GM12878 (cell line): ENCODE measurements around the gene ADAMTS17. TPM values are rescaled to one million over a fixed set of nuclear protein-coding genes. Genes with fewer than 3 reads are reported as not detected.

ENCODE experiments used
- ATAC-seq: fragments of 200-7000 bp; cut with Tn5 transposase; 3 replicates; pipeline ENCODE4 v1.9.1; 2020; ENCODE audit warnings: mild to moderate bottlenecking, moderate library complexity
- BruUV-seq: library from RNA; stranded (reverse); fragments of 400-500 nt; replicated peaks from 2 replicates; lab custom pipeline; 2021; lab: Mats Ljungman, UMichigan
- CTCF ChIA-PET: fragments of 300-600 bp; sonication (Branson Sonifier 250); formaldehyde crosslinking; extraction: SDS; loops from one replicate; lab custom pipeline; 2021; ENCODE audit warnings: inconsistent platforms; lab: Yijun Ruan, JAX
- POLR2A ChIA-PET: fragments of 350-600 bp; formaldehyde crosslinking; extraction: SDS; loops from one replicate; lab custom pipeline; 2021; ENCODE audit warnings: inconsistent platforms; lab: Charles Lee
- RAD21 ChIA-PET: fragments of 300-600 bp; sonication (Branson Sonifier 250); formaldehyde crosslinking; loops from one replicate; lab custom pipeline; 2023; ENCODE audit warnings: antibody characterized with exemption; ENCODE audit not compliant: unreplicated experiment; lab: Charles Lee
- SMC1A ChIA-PET: fragments of 300-600 bp; sonication (Branson Sonifier 250); formaldehyde crosslinking; loops from one replicate; lab custom pipeline; 2023; ENCODE audit not compliant: unreplicated experiment, uncharacterized antibody; lab: Charles Lee
- DNase-seq: peaks from one replicate; pipeline ENCODE4 v3.0.0-alpha.2; 2011; ENCODE audit warnings: low read depth, low spot score
- FAIRE-seq: peaks from 3 replicates; lab custom pipeline; 2011; peaks lifted over from hg19 to GRCh38; lab: Jason Lieb, UNC
- H2AFZ ChIP-seq: 2 replicates; pipeline ENCODE4 v1.6.0; 2011; ENCODE audit warnings: low read depth, low read length, control low read depth; ENCODE audit not compliant: control insufficient read depth
- H3K27ac ChIP-seq: 2 replicates; pipeline ENCODE4 v1.5.1; 2011; ENCODE audit warnings: control low read depth; ENCODE audit not compliant: control insufficient read depth, insufficient read depth
- H3K27me3 ChIP-seq, 2 experiments: replicated peaks in 1 of 2; 2 replicates each; pipeline versions ENCODE4 v1.6.0 to v1.6.1; 2011; ENCODE audit warnings: low read length in 1 of 2; ENCODE audit not compliant: control insufficient read depth in 2 of 2, insufficient read depth in 2 of 2
- H3K36me3 ChIP-seq, 2 experiments: 2 replicates each; pipeline ENCODE4 v1.5.1; 2011; ENCODE audit warnings: low read length in 1 of 2; ENCODE audit not compliant: control insufficient read depth in 2 of 2, insufficient read depth in 2 of 2
- H3K4me1 ChIP-seq: 2 replicates; pipeline ENCODE4 v1.6.1; 2011; ENCODE audit warnings: mild to moderate bottlenecking, low read length, moderate library complexity, mixed read lengths; ENCODE audit not compliant: control insufficient read depth, insufficient read depth
- H3K4me2 ChIP-seq: 2 replicates; pipeline ENCODE4 v1.6.0; 2011; ENCODE audit warnings: control low read depth; ENCODE audit not compliant: control insufficient read depth, insufficient read depth
- H3K4me3 ChIP-seq: fragments of 200-600 bp; sonication (generic); 2 replicates; pipeline ENCODE4 v1.5.1; 2016
- H3K79me2 ChIP-seq: 2 replicates; pipeline ENCODE4 v1.6.0; 2011; ENCODE audit warnings: low read length; ENCODE audit not compliant: control insufficient read depth, insufficient read depth
- H3K9ac ChIP-seq: 2 replicates; pipeline ENCODE4 v1.8.0; 2011; ENCODE audit warnings: low read length, control low read depth, mixed read lengths; ENCODE audit not compliant: control insufficient read depth, insufficient read depth
- H3K9me3 ChIP-seq: replicated peaks from 3 replicates; pipeline ENCODE4 v1.5.1; 2011; ENCODE audit warnings: mild to moderate bottlenecking, low read length; ENCODE audit not compliant: control insufficient read depth, insufficient read depth
- H4K20me1 ChIP-seq: 2 replicates; pipeline ENCODE4 v1.6.0; 2011; ENCODE audit not compliant: control insufficient read depth, insufficient read depth
- BACH1 ChIP-seq: fragments of 450-650 bp; IDR thresholded peaks from 2 replicates; pipeline ENCODE4 v1.6.1; 2017; ENCODE audit warnings: mild to moderate bottlenecking, borderline replicate concordance
- BCL3 ChIP-seq: IDR thresholded peaks from 2 replicates; pipeline ENCODE4 v1.6.1; 2011; ENCODE audit warnings: borderline replicate concordance, low read depth, mild to moderate bottlenecking, moderate library complexity, low read length; ENCODE audit not compliant: insufficient read depth, poor library complexity, severe bottlenecking
- IKZF2 ChIP-seq, 2 experiments: fragments of 450-650 bp; IDR thresholded peaks; 2 replicates each; pipeline ENCODE4 v1.6.1; 2017; ENCODE audit warnings: mild to moderate bottlenecking in 2 of 2, moderate library complexity in 2 of 2
- MYC ChIP-seq: IDR thresholded peaks from 2 replicates; pipeline ENCODE4 v1.6.1; 2011; ENCODE audit warnings: mild to moderate bottlenecking, low read length, moderate library complexity, inconsistent platforms; ENCODE audit not compliant: insufficient read depth, insufficient replicate concordance, insufficient read length, severe bottlenecking
- NFYB ChIP-seq: IDR thresholded peaks from 2 replicates; pipeline ENCODE4 v1.6.1; 2011; ENCODE audit warnings: low read depth, mild to moderate bottlenecking, low read length, improper control_type of control experiment, moderate library complexity; ENCODE audit not compliant: insufficient read depth
- NRF1 ChIP-seq: conservative IDR thresholded peaks from 2 replicates; pipeline ENCODE4 v1.6.1; 2011; ENCODE audit warnings: mild to moderate bottlenecking, low read depth, low read length, improper control_type of control experiment
- REST ChIP-seq: IDR thresholded peaks from 2 replicates; pipeline ENCODE4 v1.6.1; 2012; ENCODE audit warnings: mild to moderate bottlenecking, low read depth, low read length
- RUNX3 ChIP-seq: IDR thresholded peaks from 2 replicates; pipeline ENCODE4 v1.6.1; 2012; ENCODE audit warnings: low read length, inconsistent platforms
- SP1 ChIP-seq: IDR thresholded peaks from one replicate; pipeline ENCODE4 v1.6.1; 2011; ENCODE audit warnings: low read depth, low read length
- YBX1 ChIP-seq: fragments of 450-650 bp; IDR thresholded peaks from 2 replicates; pipeline ENCODE4 v1.6.1; 2016; ENCODE audit warnings: antibody characterized with exemption
- ZNF207 ChIP-seq: fragments of 450-650 bp; IDR thresholded peaks from 2 replicates; pipeline ENCODE4 v1.6.1; 2014; ENCODE audit warnings: antibody characterized with exemption, mild to moderate bottlenecking, borderline replicate concordance
- WGBS: methylation state at CpG from one replicate; pipeline ENCODE4 v1.1.6; 2016; ENCODE audit warnings: low lambda C conversion rate; ENCODE audit not compliant: insufficient replicate concordance, insufficient coverage; ENCODE audit errors: missing lambda C conversion rate; 5-methylcytosine and 5-hydroxymethylcytosine counted together
- in situ Hi-C: fragments of 300-500 bp; cut with MboI; formaldehyde crosslinking; loops from 9 replicates; pipeline ENCODE4 v1.14.3; 2018; ENCODE audit warnings: mixed read lengths
- intact Hi-C: fragments of 100-400 bp; cut with micrococcal nuclease; formaldehyde crosslinking; loops from one replicate; pipeline ENCODE4 v1.14.2; 2022; ENCODE audit not compliant: unreplicated experiment
- polyA plus RNA-seq, 11 experiments: library from polyadenylated mRNA; depleted of rRNA in 4 of 11; unstranded in 6 of 11; stranded (reverse) in 5 of 11; fragments of >200 nt; fragmentation: Nextera tagmentation in 4 of 11; fragmentation: Illumina TruSeq in 1 of 11; extraction: Ambion mirVana in 4 of 11; extraction: Trizol in 1 of 11; gene quantifications; 1 replicate in 1 of 11; 2 replicates in 10 of 11; pipeline versions ENCODE4 v1.2.1 to v1.2.3, GENCODE V29; 2011 to 2016; ENCODE audit warnings: inconsistent platforms in 2 of 11, missing spikeins in 2 of 11, low read depth in 1 of 11
- total RNA-seq, 4 experiments: library from RNA; depleted of rRNA in 3 of 4; stranded (reverse); fragments of >200 nt in 3 of 4; fragmentation: Illumina TruSeq in 1 of 4; extraction: Trizol in 1 of 4; gene quantifications; 2 replicates each; pipeline versions ENCODE4 v1.2.1 to v1.2.3, GENCODE V29; 2013 to 2021
- TF ChIP-seq, protein P1 (sequence below): fragments of 450-650 bp; IDR thresholded peaks from 2 replicates; pipeline ENCODE4 v1.6.1; 2018; ENCODE audit warnings: mild to moderate bottlenecking, low read depth, moderate library complexity; ENCODE audit not compliant: partially characterized antibody

ADAMTS17 gene
- total and polyA plus RNA-seq, 10 of the 15 experiments (the other 5 are each of a cell fraction or from before 2014, with no cell fraction given), result 0.04 to 0.50 (median 0.10) TPM; not detected in 4

DNA sequence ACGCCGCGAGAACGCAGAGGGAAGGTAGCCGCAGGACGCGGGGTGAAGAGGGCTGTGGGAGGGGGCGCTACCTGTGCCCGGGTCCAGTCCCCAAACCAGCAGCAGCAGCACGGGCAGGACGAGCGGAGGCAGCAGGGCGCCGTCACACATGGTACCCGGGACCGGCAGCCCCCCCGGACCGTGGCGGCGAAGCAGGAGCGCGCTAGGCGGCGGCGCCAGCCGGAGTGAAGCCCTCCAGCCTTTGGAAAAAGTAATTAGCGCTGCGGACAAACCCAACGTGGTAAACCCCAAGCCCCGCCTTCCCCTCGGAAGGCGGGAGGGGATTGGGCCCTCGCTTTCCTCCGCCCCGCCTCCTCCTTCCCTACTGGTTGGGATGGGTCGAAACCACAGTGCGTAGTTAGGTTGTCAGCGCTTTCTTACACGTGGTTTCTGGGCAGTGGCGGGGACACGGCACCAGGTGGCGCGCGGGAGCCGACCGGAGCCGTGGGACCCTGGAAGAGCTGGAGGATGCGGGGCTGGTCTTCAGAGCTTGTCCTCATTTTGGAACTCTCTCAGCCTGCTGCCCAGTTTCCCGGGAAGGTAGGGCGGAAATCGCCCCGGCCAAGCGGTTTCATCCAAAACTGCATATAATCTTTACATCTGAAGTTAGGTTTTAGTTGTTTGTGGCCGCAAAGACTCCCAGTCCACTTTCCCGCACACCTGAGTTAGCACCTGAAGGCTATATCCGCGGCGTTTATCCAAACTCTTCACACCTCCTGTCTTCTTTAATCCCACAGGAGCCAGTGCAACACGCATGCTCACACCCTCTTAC lies at the start of gene ADAMTS17 (continued):
- TF ChIP-seq RUNX3 (peak; percentile 62), NFYB (0 out of 2 replicates have a peak, but pooled peaks have one; percentile 30)
- TF ChIP-seq, all 136 proteins: peak for 8

DNA sequence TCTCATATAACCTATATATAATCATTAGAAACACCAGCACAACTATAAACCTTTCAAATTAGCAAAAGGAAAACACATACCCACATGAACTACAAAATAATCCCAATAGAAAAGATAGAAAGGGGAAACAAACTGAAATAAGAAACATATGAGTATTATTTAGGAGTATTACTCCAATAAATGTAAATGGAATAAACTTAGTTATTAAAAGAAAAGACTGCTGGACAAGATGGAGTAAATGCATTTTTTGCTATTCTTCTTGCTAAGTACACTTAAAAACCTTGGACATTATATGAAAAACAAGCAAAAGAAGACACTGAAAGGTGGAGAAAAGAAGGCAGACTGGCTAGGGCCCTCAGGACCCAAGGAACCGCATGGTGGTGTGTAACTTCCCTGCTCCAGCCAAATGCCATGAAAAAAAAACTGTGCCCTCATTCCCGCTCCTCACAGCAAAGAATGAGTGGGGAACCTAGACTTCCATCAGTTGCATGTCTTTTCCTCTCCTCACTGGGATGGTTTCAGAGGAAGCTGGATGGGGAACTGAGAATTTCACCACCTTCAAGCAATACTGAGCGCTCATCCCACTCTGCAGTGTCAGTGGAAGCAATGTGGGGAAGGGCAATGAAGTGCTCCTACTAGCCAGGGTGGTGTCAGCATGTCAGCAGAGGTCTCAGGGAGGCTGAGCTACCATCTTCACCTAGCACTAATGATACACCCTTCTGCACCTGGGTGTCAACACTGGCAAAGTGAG lies 43.7 kb upstream of the ADAMTS17 start:
- ChIA-PET SMC1A (no interaction called here), RAD21 (no interaction called here), CTCF (no interaction called here), POLR2A (no interaction called here)
- H3K36me3 ChIP-seq, result no peaks in the 10 kb centered on the region
- H3K27me3 ChIP-seq, result no peaks in the 10 kb centered on the region
- no peaks in the 10 kb centered on the region for H4K20me1 ChIP-seq
- H3K4me1 ChIP-seq, result no peaks in the 10 kb centered on the region
- no peak overlapping the region for H3K4me2 ChIP-seq
- H3K9ac ChIP-seq, result no peak overlapping the region
- ATAC-seq, result no peak
- no peak overlapping the region for H2AFZ ChIP-seq
- FAIRE-seq, result no peak
- H3K4me3 ChIP-seq, result no peak overlapping the region
- peaks cover 3% of the 10 kb centered on the region; the same call in 1 of the 3 replicates for H3K9me3 ChIP-seq
- no peak overlapping the region for H3K27ac ChIP-seq
- DNase-seq, result no peak
- BruUV-seq, result no TSS peak
- WGBS, result 18% methylated on average over 3 of the region's 3 CpGs
- in situ Hi-C loops, result no loop called here
- H3K79me2 ChIP-seq, result no peaks in the 10 kb centered on the region
- intact Hi-C loops, result no loop called here
- TF ChIP-seq SP1 (no peak), BACH1 (no peak), BCL3 (no peak), MYC (no peak), ZNF207 (no peak), REST (no peak), NRF1 (no peak), IKZF2 (IDR thresholded peaks at IDR 0.05) (no peak), YBX1 (no peak)
- TF ChIP-seq, protein P1, sequence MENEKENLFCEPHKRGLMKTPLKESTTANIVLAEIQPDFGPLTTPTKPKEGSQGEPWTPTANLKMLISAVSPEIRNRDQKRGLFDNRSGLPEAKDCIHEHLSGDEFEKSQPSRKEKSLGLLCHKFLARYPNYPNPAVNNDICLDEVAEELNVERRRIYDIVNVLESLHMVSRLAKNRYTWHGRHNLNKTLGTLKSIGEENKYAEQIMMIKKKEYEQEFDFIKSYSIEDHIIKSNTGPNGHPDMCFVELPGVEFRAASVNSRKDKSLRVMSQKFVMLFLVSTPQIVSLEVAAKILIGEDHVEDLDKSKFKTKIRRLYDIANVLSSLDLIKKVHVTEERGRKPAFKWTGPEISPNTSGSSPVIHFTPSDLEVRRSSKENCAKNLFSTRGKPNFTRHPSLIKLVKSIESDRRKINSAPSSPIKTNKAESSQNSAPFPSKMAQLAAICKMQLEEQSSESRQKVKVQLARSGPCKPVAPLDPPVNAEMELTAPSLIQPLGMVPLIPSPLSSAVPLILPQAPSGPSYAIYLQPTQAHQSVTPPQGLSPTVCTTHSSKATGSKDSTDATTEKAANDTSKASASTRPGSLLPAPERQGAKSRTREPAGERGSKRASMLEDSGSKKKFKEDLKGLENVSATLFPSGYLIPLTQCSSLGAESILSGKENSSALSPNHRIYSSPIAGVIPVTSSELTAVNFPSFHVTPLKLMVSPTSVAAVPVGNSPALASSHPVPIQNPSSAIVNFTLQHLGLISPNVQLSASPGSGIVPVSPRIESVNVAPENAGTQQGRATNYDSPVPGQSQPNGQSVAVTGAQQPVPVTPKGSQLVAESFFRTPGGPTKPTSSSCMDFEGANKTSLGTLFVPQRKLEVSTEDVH, result no peak
